Right lobe of liver (tissue), 6 donors: ENCODE results near the gene RAB31. TPM values are rescaled to one million over a fixed set of nuclear protein-coding genes. Genes with fewer than 3 reads are reported as not detected.

Source experiments
- ATAC-seq, 4 donors: fragments of 200-7000 bp; cut with Tn5 transposase; one replicate each; pipeline ENCODE4 v1.9.1; 2020; ENCODE audit warnings: mild to moderate bottlenecking in 4 of 4, moderate library complexity in 4 of 4
- DNase-seq, 3 donors: peaks; one replicate each; pipeline ENCODE4 v3.0.0-alpha.2; 2020
- H3K27ac ChIP-seq, 3 donors: fragments of 200-600 bp; one replicate each; pipeline ENCODE4 v1.8.0; 2022
- H3K27me3 ChIP-seq, 2 donors: fragments of 200-600 bp; one replicate each; pipeline ENCODE4 v1.8.0; 2022
- H3K36me3 ChIP-seq, 4 donors: fragments of 200-600 bp; sonication (generic) in 1 of 4; one replicate each; pipeline versions ENCODE4 v1.5.1 to v1.8.0; 2017 to 2022; ENCODE audit warnings: control low read depth in 1 of 4
- H3K4me1 ChIP-seq, 4 donors: fragments of 200-600 bp; sonication (generic) in 1 of 4; one replicate each; pipeline versions ENCODE4 v1.5.1 to v1.8.0; 2017 to 2022; ENCODE audit warnings: control low read depth in 1 of 4
- H3K4me3 ChIP-seq, 3 donors: fragments of 200-600 bp; one replicate each; pipeline ENCODE4 v1.8.0; 2022
- H3K9me3 ChIP-seq, 4 donors: fragments of 200-600 bp; sonication (generic) in 1 of 4; one replicate each; pipeline versions ENCODE4 v1.5.1 to v1.8.0; 2017 to 2022; ENCODE audit warnings: control low read depth in 1 of 4
- POLR2A ChIP-seq: fragments of 450-650 bp; IDR thresholded peaks from one replicate; pipeline ENCODE4 v1.6.1; 2017; ENCODE audit warnings: antibody characterized with exemption, mild to moderate bottlenecking
- WGBS: methylation state at CpG from one replicate; pipeline ENCODE4 v1.1.6; 2018; ENCODE audit warnings: low coverage, low lambda C conversion rate; ENCODE audit not compliant: insufficient coverage; ENCODE audit errors: missing lambda C conversion rate; 5-methylcytosine and 5-hydroxymethylcytosine counted together
- intact Hi-C, 2 donors: fragments of 100-400 bp; cut with DNase I; formaldehyde crosslinking; loops; one replicate each; pipeline versions ENCODE4 v1.11.2 to v1.14.1; 2022
- total RNA-seq, 6 experiments: library from RNA; depleted of rRNA in 2 of 6; stranded (reverse); fragments of >200 nt in 2 of 6; fragmentation: NEBNext Ultra II Directional in 3 of 6; extraction: Animal tissue kit (Norgen Biotek cat#: 25700) in 3 of 6; gene quantifications; one replicate each; pipeline versions ENCODE4 v1.1.0 to v1.2.4, GENCODE V29; 2016 to 2023
- TF ChIP-seq, protein P1 (sequence below), 4 donors: fragments of 200-600 bp in 3 of 4; fragments of 450-650 bp in 1 of 4; IDR thresholded peaks; one replicate each; pipeline versions ENCODE4 v1.5.1 to v1.8.0; 2016 to 2022; ENCODE audit warnings: antibody characterized with exemption in 4 of 4, mild to moderate bottlenecking in 2 of 4
- donor health status: DM: no; HTN: yes; CAD: no.
- donor health status: DM: no; HTN: no; CAD: no.
- donor health status: DM: no; HTN: no; CAD: no.
- donor health status: DM: no; HTN: yes; CAD: no.
- donor health status: DM: no; HTN: yes; CAD: no.

The RAB31 gene
- total RNA-seq, 6 experiments from 2014 or later: 3.0 to 14.3 (median 5.4) TPM

DNA sequence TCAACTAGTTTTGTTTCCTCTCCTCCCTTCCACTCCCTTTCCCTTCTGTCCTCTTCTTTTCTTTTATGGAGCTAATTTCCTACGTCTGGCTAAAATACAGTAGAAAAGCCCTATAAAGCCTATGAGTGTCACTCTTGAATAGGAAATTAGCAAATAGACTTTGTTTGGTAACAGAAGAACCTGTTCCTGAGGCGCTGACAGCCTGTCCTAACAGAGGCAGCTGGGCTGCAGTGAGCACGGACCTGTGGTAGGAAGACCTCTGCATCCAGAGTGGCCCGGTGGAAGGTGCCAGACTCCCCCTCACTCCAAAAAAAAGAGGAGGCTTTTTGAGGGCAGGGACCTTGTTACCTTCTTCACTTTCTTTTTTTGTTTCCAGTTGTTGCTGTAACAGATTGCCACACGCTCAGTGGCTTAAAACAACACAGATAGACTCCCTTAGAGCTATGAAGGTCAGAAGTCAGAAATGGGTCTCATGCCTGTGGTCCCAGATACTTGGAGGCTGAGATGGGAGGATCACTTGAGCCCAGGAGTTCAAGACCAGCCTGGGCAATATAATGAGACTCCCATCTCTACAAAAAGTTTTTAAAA lies 96.5 kb downstream of the RAB31 start:
- DNase-seq (no peak), ATAC-seq (peak; percentile 37 to 55 (median 44))
- TF ChIP-seq POLR2A: no peak
- TF ChIP-seq, protein P1, sequence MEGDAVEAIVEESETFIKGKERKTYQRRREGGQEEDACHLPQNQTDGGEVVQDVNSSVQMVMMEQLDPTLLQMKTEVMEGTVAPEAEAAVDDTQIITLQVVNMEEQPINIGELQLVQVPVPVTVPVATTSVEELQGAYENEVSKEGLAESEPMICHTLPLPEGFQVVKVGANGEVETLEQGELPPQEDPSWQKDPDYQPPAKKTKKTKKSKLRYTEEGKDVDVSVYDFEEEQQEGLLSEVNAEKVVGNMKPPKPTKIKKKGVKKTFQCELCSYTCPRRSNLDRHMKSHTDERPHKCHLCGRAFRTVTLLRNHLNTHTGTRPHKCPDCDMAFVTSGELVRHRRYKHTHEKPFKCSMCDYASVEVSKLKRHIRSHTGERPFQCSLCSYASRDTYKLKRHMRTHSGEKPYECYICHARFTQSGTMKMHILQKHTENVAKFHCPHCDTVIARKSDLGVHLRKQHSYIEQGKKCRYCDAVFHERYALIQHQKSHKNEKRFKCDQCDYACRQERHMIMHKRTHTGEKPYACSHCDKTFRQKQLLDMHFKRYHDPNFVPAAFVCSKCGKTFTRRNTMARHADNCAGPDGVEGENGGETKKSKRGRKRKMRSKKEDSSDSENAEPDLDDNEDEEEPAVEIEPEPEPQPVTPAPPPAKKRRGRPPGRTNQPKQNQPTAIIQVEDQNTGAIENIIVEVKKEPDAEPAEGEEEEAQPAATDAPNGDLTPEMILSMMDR (IDR thresholded peaks at IDR 0.05): no peak
- H3K9me3 ChIP-seq: no peaks in the 10 kb centered on the region
- intact Hi-C loops: no loop called here
- 45% methylated on average over 4 of the region's 5 CpGs for WGBS
- no peaks in the 10 kb centered on the region for H3K36me3 ChIP-seq
- no peak overlapping the region for H3K4me3 ChIP-seq
- peaks cover 0 to 6% (median 0%) of the 10 kb centered on the region in 4 donors for H3K4me1 ChIP-seq
- H3K27ac ChIP-seq: peak overlapping the region in 1 of 3 donors; percentile 28
- H3K27me3 ChIP-seq: no peaks in the 10 kb centered on the region

DNA sequence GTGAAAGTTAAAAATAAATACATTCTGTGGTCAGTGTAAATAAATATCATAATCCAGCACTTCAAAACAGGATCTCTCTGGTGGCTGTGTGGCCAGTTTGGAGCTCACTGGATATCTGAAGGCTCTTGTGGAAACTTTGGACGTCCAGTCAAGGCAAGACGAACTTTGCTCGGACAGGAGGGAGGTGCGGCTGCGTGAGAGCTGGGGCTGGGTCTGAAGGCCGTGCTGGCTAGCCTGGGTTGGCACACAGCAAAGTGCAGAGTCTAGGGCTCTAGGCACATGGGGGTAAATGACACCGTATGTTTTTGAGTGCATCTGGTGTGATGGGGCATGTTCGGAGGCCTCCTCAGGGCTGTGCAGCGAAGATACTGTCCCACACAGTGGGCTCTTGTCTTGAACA lies 98.8 kb downstream of the RAB31 start:
- ATAC-seq (peak; percentile 30 to 79 (median 48)), DNase-seq (peak in 2 of 3 donors; percentile 57 to 68)
- Histone ChIP-seq H3K9me3 (no peaks in the 10 kb centered on the region), H3K27me3 (no peaks in the 10 kb centered on the region), H3K4me1 (peaks cover 0 to 6% (median 0%) of the 10 kb centered on the region in 4 donors), H3K4me3 (no peak overlapping the region), H3K27ac (no peak overlapping the region), H3K36me3 (no peaks in the 10 kb centered on the region)
- intact Hi-C loops: no loop called here
- 51% methylated on average over 3 of the region's 9 CpGs for WGBS
- no peak for TF ChIP-seq POLR2A
- TF ChIP-seq, protein P1 (IDR thresholded peaks at IDR 0.05): no peak

DNA sequence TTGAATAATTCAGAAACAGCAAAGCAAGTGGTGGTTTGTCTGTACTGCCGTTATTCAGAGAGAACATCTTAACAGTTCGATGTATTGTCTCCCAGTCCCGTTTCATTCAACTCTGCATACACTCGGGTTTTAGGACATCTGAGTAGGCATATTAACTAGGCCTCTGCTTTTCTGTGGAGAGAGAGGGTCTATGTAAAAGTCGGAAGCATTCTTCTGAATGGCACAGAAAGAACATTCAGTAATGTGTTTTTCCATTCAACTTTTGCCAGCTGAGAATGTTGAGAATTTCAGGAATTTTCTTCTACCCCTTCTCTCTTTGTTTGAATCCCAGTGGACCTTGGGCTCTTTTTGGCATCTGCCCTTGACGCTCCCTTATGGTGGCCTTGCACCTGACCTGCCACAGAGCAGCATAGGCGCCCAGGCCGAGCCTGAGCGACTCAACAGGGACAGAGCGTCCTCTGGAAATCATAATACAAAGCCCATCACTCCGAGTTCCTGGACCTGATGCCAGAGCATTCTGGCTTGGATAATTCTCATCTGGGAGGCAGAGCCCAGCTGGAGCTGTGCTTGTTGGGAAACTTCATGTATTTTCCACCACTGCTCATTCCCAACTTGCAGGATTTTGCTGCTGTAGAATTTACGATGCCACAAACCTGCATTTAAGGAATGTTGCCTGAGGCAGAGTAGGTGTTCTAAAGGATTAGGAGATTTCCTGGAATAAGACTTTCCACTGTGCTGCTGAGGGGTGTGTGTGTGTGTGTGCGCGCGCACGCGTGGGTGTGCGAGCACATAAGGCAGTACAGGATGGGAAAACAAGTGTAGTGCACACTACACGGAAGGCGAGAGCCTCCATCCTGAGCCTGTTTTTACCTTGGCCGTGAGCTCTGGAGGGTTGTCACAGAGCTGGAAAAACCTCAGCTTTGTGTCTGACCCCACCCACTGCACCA lies 100.5 kb downstream of the RAB31 start:
- intact Hi-C loops: no loop called here
- ATAC-seq (peak in 1 of 4 donors; percentile 38), DNase-seq (no peak)
- H3K4me1 ChIP-seq: peaks cover 0 to 6% (median 0%) of the 10 kb centered on the region in 4 donors
- no peak overlapping the region for H3K4me3 ChIP-seq
- no peaks in the 10 kb centered on the region for H3K36me3 ChIP-seq
- WGBS: 70% methylated on average over 16 of the region's 21 CpGs
- no peaks in the 10 kb centered on the region for H3K9me3 ChIP-seq
- no peak overlapping the region for H3K27ac ChIP-seq
- no peak for TF ChIP-seq POLR2A
- TF ChIP-seq, protein P1 (IDR thresholded peaks at IDR 0.05): no peak
- H3K27me3 ChIP-seq: no peaks in the 10 kb centered on the region

DNA sequence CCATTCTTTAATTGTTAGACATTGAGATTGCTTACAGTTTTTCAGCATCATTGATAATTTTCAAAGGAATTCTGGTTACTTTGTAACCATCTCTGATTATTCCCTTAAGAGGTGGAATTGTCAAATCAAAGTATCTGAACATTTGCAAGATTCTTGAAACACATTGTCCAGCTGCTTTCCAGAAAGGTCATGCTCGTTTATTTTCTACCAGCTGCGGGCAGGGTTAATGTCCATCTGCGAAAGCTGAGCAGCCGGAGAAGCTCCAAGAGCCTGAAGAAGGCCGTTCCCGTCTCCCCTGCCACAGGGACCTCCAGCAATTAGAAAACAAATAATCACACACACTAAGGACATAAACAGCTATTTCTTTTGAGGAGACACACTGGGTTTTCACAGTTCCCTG lies 101.6 kb downstream of the RAB31 start:
- H3K27me3 ChIP-seq: no peaks in the 10 kb centered on the region
- WGBS: 61% methylated on average over 6 of the region's 6 CpGs
- peaks cover 0 to 6% (median 0%) of the 10 kb centered on the region in 4 donors for H3K4me1 ChIP-seq
- DNase-seq: no peak
- no peak for TF ChIP-seq POLR2A
- TF ChIP-seq, protein P1 (IDR thresholded peaks at IDR 0.05): no peak
- no peak for ATAC-seq
- no peaks in the 10 kb centered on the region for H3K9me3 ChIP-seq
- no peaks in the 10 kb centered on the region for H3K36me3 ChIP-seq
- intact Hi-C loops: no loop called here
- H3K27ac ChIP-seq: no peak overlapping the region
- no peak overlapping the region for H3K4me3 ChIP-seq
